Embryonic facial prominence (tissue), 1 donor: ENCODE results near the gene DGCR6.
"Not testable (repeated sequence)": the region's sequence is repeated elsewhere in the genome, so short reads cannot be mapped to it uniquely, and the experiment has no call there.

Experiments
- DNase-seq: peaks from one replicate; pipeline ENCODE4 v3.0.0-alpha.2; 2016; ENCODE audit errors: extremely low spot score

DGCR6 gene

DNA sequence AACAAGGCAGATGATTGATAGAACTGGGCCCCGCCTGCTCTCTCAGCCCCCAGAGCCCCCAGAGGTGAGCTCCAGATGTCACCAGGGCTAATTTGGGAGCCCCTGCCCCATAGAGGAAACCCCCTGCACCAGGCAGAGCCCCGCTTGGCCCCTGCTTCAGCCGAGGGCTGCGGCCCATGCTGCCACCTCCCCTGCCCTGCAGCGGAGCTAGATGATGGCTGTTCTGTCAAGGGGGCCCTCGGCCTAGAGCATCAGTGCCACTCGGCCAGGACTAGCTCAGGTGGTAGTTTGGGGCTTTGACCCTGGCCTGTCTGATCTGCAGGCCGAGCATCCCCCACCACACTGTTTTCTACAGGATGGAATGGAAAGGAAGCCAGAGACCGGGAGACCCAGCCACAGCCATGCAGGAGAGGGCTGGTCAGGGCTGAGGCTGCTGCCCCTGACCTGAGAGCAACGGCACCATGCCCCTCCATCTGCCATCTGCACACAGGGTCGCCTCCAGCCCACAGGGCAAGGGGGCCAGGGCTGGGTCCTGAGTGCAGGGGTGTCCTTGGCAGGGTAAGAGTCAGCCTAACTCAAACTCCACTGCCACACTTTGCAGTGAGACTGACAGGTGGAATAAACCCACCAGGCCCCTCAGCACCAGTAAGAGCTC, 54.2 kb downstream of the DGCR6 start:
- DNase-seq: not testable (repeated sequence)

DNA sequence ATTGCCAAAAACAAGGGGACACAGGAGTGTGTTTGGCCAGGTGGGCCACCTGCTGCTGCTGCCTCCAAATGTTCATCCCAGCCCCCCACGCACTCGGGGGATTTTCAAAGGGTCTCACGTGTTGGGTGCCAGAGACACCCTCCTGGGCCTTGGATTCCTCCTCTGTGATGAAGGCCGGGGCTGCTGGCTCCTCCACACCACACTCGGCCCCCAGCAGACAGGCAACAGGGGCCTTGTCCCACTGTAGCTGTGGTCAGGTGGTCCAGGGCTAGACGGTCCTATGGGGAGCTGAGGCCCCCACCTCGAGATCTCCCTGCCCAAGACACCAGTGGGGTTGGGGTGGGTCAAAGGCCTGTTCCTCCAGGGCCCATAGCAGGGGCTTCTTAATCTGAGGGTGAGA, 55.1 kb downstream of the DGCR6 start:
- DNase-seq: not testable (repeated sequence)
